ENCODE results near the gene INO80B. TPM values are rescaled to one million over a fixed set of nuclear protein-coding genes. Genes with fewer than 3 reads are reported as not detected.

Gene INO80B
- total and polyA plus RNA-seq, 12 donors: 13.6 to 133 (median 40.0) TPM

- Histone ChIP-seq H3K4me1 (replicated peaks in 1 of 2) (peaks cover 13 to 28% of the 10 kb centered on the region in 2 donors), H3K27ac (peak overlapping the region in 3 of 5 donors; percentile 60 to 74 (median 71)), H3K4me3 (peak overlapping the region in 2 of 4 donors; percentile 65 to 74), H3K9me3 (replicated peaks in 1 of 3) (no peaks in the 10 kb centered on the region), H3K27me3 (peaks cover 11% of the 10 kb centered on the region), H3K36me3 (replicated peaks in 1 of 2) (no peaks in the 10 kb centered on the region)
- no peak for TF ChIP-seq POLR2A (IDR thresholded peaks at IDR 0.05)
- TF ChIP-seq CTCF (IDR thresholded peaks at IDR 0.05): no peak
- intact Hi-C loops (cut with DNase I): no loop called here
- 29 to 55% (median 45%) methylated on average over 3 of the region's 3 CpGs; no CpG with 5 or more reads in 1 of the 4 donors for WGBS, 4 donors
- no peak for DNase-seq
Observed at GRCh38 chr2:74439373-74439772, 15.5 kb upstream of the INO80B start.

- Histone ChIP-seq H3K36me3 (replicated peaks in 1 of 2) (no peaks in the 10 kb centered on the region), H3K4me3 (peak overlapping the region; percentile 0 to 74 (median 64)), H3K27ac (peak overlapping the region in 3 of 5 donors; percentile 60 to 74 (median 71)), H3K27me3 (peaks cover 11% of the 10 kb centered on the region), H3K9me3 (replicated peaks in 1 of 3) (no peaks in the 10 kb centered on the region), H3K4me1 (replicated peaks in 1 of 2) (peaks cover 13 to 28% of the 10 kb centered on the region in 2 donors)
- intact Hi-C loops (cut with DNase I): no loop called here
- WGBS, 4 donors: 5 to 14% (median 11%) methylated on average over 12 to 14 of the region's 14 CpGs
- peak; percentile 53 to 80 (median 67) for DNase-seq
- TF ChIP-seq CTCF (IDR thresholded peaks at IDR 0.05) (no peak), POLR2A (IDR thresholded peaks at IDR 0.05) (no peak)
Observed at GRCh38 chr2:74439803-74440377, 15.0 kb upstream of the INO80B start.

- Histone ChIP-seq H3K9me3 (replicated peaks in 1 of 3) (no peaks in the 10 kb centered on the region), H3K27ac (peak overlapping the region in 3 of 5 donors; percentile 60 to 74 (median 71)), H3K4me3 (peak overlapping the region; percentile 0 to 74 (median 64)), H3K36me3 (replicated peaks in 1 of 2) (no peaks in the 10 kb centered on the region), H3K4me1 (replicated peaks in 1 of 2) (peaks cover 13 to 28% of the 10 kb centered on the region in 2 donors), H3K27me3 (peaks cover 11% of the 10 kb centered on the region)
- DNase-seq: peak; percentile 84 to 88 (median 86)
- peak in 5 of 6 experiments; percentile 40 to 60 (median 42) for TF ChIP-seq CTCF (IDR thresholded peaks at IDR 0.05)
- TF ChIP-seq POLR2A (IDR thresholded peaks at IDR 0.05): peak; percentile 17 to 66
- WGBS, 4 donors: 15 to 22% (median 18%) methylated on average over 19 to 45 of the region's 45 CpGs
- intact Hi-C loops (cut with DNase I): no loop called here
Observed at GRCh38 chr2:74440378-74441169, 14.3 kb upstream of the INO80B start.

- intact Hi-C loops (cut with DNase I): no loop called here
- peak overlapping the region in 1 of 5 donors; percentile 74 for H3K27ac ChIP-seq
- peaks cover 13 to 28% of the 10 kb centered on the region in 2 donors for H3K4me1 ChIP-seq (replicated peaks in 1 of 2)
- no peaks in the 10 kb centered on the region for H3K36me3 ChIP-seq (replicated peaks in 1 of 2)
- H3K9me3 ChIP-seq (replicated peaks in 1 of 3): no peaks in the 10 kb centered on the region
- 49 to 67% (median 54%) methylated on average over 10 to 33 of the region's 33 CpGs for WGBS, 4 donors
- peaks cover 11% of the 10 kb centered on the region for H3K27me3 ChIP-seq
- no peak for TF ChIP-seq POLR2A (IDR thresholded peaks at IDR 0.05)
- TF ChIP-seq CTCF (IDR thresholded peaks at IDR 0.05): no peak
- peak overlapping the region in 1 of 4 donors; percentile 65 for H3K4me3 ChIP-seq
- DNase-seq: no peak
Observed at GRCh38 chr2:74441170-74441689, 13.7 kb upstream of the INO80B start.
